GM12878 (cell line): ENCODE data around the gene NDUFV1. TPM values are rescaled to one million over a fixed set of nuclear protein-coding genes. Genes with fewer than 3 reads are reported as not detected.

ENCODE experiments used
- BCL11A ChIP-seq: IDR thresholded peaks from 2 replicates; pipeline ENCODE4 v1.6.1; 2011; ENCODE audit warnings: low read depth, low read length
- BHLHE40 ChIP-seq, 2 experiments: fragments of 450-650 bp in 1 of 2; IDR thresholded peaks; 2 replicates each; pipeline ENCODE4 v1.6.1; 2011 to 2017; ENCODE audit warnings: low read depth in 2 of 2, borderline replicate concordance in 1 of 2, improper control_type of control experiment in 1 of 2, low read length in 1 of 2, mild to moderate bottlenecking in 1 of 2
- CEBPZ ChIP-seq: fragments of 150-350 bp; IDR thresholded peaks from 2 replicates; pipeline ENCODE4 v1.6.1; 2016; ENCODE audit warnings: low read depth, low read length
- CREB1 ChIP-seq: IDR thresholded peaks from 2 replicates; pipeline ENCODE4 v1.6.1; 2012; ENCODE audit warnings: low read depth, mild to moderate bottlenecking, inconsistent platforms
- CTCF ChIP-seq, 3 experiments: IDR thresholded peaks in 2 of 3; conservative IDR thresholded peaks in 1 of 3; 2 replicates each; pipeline ENCODE4 v1.5.1; 2011; ENCODE audit warnings: low read depth in 3 of 3, low read length in 3 of 3, mild to moderate bottlenecking in 3 of 3, control low read depth in 2 of 3, moderate library complexity in 2 of 3, inconsistent platforms in 1 of 3, mixed read lengths in 1 of 3; ENCODE audit not compliant: control insufficient read depth in 2 of 3, insufficient read depth in 1 of 3; ENCODE audit errors: extremely low read depth in 1 of 3
- MYB ChIP-seq: fragments of 150-350 bp; IDR thresholded peaks from 2 replicates; pipeline ENCODE4 v1.6.1; 2014; ENCODE audit warnings: mild to moderate bottlenecking, low read depth, low read length, borderline replicate concordance
- NRF1 ChIP-seq: conservative IDR thresholded peaks from 2 replicates; pipeline ENCODE4 v1.6.1; 2011; ENCODE audit warnings: mild to moderate bottlenecking, low read depth, low read length, improper control_type of control experiment
- POU2F2 ChIP-seq: IDR thresholded peaks from 3 replicates; pipeline ENCODE4 v1.6.1; 2011; ENCODE audit warnings: low read depth, mild to moderate bottlenecking, low read length, borderline replicate concordance
- RB1 ChIP-seq: fragments of 450-650 bp; formaldehyde crosslinking; IDR thresholded peaks from 2 replicates; pipeline ENCODE4 v1.6.1; 2017; ENCODE audit warnings: mild to moderate bottlenecking, borderline replicate concordance
- RBBP5 ChIP-seq: fragments of 200-600 bp; sonication (generic); conservative IDR thresholded peaks from 2 replicates; pipeline ENCODE4 v1.6.1; 2016
- RELA ChIP-seq: fragments of 450-650 bp; IDR thresholded peaks from 2 replicates; pipeline ENCODE4 v1.8.0; 2014; ENCODE audit warnings: borderline replicate concordance; ENCODE audit not compliant: partially characterized antibody
- RUNX3 ChIP-seq: IDR thresholded peaks from 2 replicates; pipeline ENCODE4 v1.6.1; 2012; ENCODE audit warnings: low read length, inconsistent platforms
- SIX5 ChIP-seq: IDR thresholded peaks from 2 replicates; pipeline ENCODE4 v1.6.1; 2011; ENCODE audit warnings: mild to moderate bottlenecking, low read depth, low read length, moderate library complexity; ENCODE audit not compliant: severe bottlenecking
- SMAD1 ChIP-seq: fragments of 450-650 bp; IDR thresholded peaks from 2 replicates; pipeline ENCODE4 v1.6.1; 2018; ENCODE audit warnings: mild to moderate bottlenecking, low read depth; ENCODE audit not compliant: partially characterized antibody
- TARDBP ChIP-seq: IDR thresholded peaks from 2 replicates; pipeline ENCODE4 v1.6.1; 2016; ENCODE audit warnings: borderline replicate concordance
- TCF3 ChIP-seq: IDR thresholded peaks from 2 replicates; pipeline ENCODE4 v1.6.1; 2012; ENCODE audit warnings: low read depth, mild to moderate bottlenecking, low read length, borderline replicate concordance; ENCODE audit not compliant: insufficient read depth
- TCF7 ChIP-seq: IDR thresholded peaks from 2 replicates; pipeline ENCODE4 v1.6.1; 2014; ENCODE audit warnings: antibody characterized with exemption, borderline replicate concordance
- USF2 ChIP-seq: IDR thresholded peaks from 2 replicates; pipeline ENCODE4 v1.6.1; 2011; ENCODE audit warnings: low read depth, low read length, improper control_type of control experiment, borderline replicate concordance
- ZBTB11 ChIP-seq: fragments of 450-650 bp; formaldehyde crosslinking; IDR thresholded peaks from 2 replicates; pipeline ENCODE4 v1.5.0; 2022; ENCODE audit warnings: mild to moderate bottlenecking, missing genetic modification characterization
- ZNF24 ChIP-seq: fragments of 450-650 bp; IDR thresholded peaks from 2 replicates; pipeline ENCODE4 v1.6.1; 2017; ENCODE audit warnings: antibody characterized with exemption, mild to moderate bottlenecking
- polyA plus RNA-seq, 11 experiments: library from polyadenylated mRNA; depleted of rRNA in 4 of 11; unstranded in 6 of 11; stranded (reverse) in 5 of 11; fragments of >200 nt; fragmentation: Nextera tagmentation in 4 of 11; fragmentation: Illumina TruSeq in 1 of 11; extraction: Ambion mirVana in 4 of 11; extraction: Trizol in 1 of 11; gene quantifications; 1 replicate in 1 of 11; 2 replicates in 10 of 11; pipeline versions ENCODE4 v1.2.1 to v1.2.3, GENCODE V29; 2011 to 2016; ENCODE audit warnings: inconsistent platforms in 2 of 11, missing spikeins in 2 of 11, low read depth in 1 of 11
- total RNA-seq, 4 experiments: library from RNA; depleted of rRNA in 3 of 4; stranded (reverse); fragments of >200 nt in 3 of 4; fragmentation: Illumina TruSeq in 1 of 4; extraction: Trizol in 1 of 4; gene quantifications; 2 replicates each; pipeline versions ENCODE4 v1.2.1 to v1.2.3, GENCODE V29; 2013 to 2021

Gene NDUFV1
- total and polyA plus RNA-seq, 10 of the 15 experiments (the other 5 are each of a cell fraction or from before 2014, with no cell fraction given): 8.2 to 380 (median 231) TPM

GRCh38 chr11:67606492-67607295 is at the start of gene NDUFV1 (continued):
- TF ChIP-seq SMAD1 (no peak), TARDBP (no peak), CTCF (IDR thresholded peaks at IDR 0.05 in 2 of 3, conservative IDR thresholded peaks at IDR 0.05 in 1 of 3; ENCODE audit: control insufficient read depth in 2 of 3, extremely low read depth in 1 of 3, insufficient read depth in 1 of 3, low read depth in 3 of 3, low read length in 3 of 3) (peak; percentile 47 to 79 (median 73)), BCL11A (0 out of 2 replicates have a peak, but pooled peaks have one; percentile 8), SIX5 (peak; percentile 78), RBBP5 (no peak), RELA (peak; percentile 75), USF2 (no peak), TCF7 (no peak), CEBPZ (no peak), CREB1 (peak; percentile 99), POU2F2 (0 out of 3 replicates have a peak, but pooled peaks have one; percentile 61), TCF3 (peak; percentile 92), RB1 (peak; percentile 81; the same call in 1 of the 2 replicates), NRF1 (0 out of 2 replicates have a peak, but pooled peaks have one; percentile 10), ZNF24 (no peak), MYB (no peak), ZBTB11 (no peak), BHLHE40 (IDR thresholded peaks at IDR 0.05; ENCODE audit: borderline replicate concordance in 1 of 2, low read depth in 2 of 2, low read length in 1 of 2) (peak; percentile 62 to 83), RUNX3 (no peak; the same call in 1 of the 2 replicates)
